ENCODE results near the gene TPM4. TPM values are rescaled to one million over a fixed set of nuclear protein-coding genes. Genes with fewer than 3 reads are reported as not detected.
A peak's percentile ranks its signal among the peaks of the same experiment; 100 is the strongest.

Gene TPM4
- polyA plus RNA-seq, 2 donors: 350 to 439 TPM

- H3K9me3 ChIP-seq (ENCODE audit: control insufficient read depth in 2 of 2, insufficient read depth in 1 of 2, low read depth in 1 of 2, low read length in 1 of 2): no peaks in the 10 kb centered on the region
- H3K27me3 ChIP-seq (ENCODE audit: control insufficient read depth in 1 of 2, insufficient read depth in 2 of 2, low read length in 2 of 2): no peaks in the 10 kb centered on the region
- whole genome bisulfite sequencing, 2 donors: 96 to 98% methylated on average over 3 of the region's 3 CpGs
- peaks cover 0 to 2% of the 10 kb centered on the region in 2 donors for H3K4me1 ChIP-seq (ENCODE audit: control insufficient read depth in 2 of 2, insufficient read depth in 2 of 2, low read length in 1 of 2)
- H3K27ac ChIP-seq (ENCODE audit: low read depth in 2 of 2, low read length in 1 of 2): no peak overlapping the region
- no peak overlapping the region for H3K4me3 ChIP-seq (ENCODE audit: low read depth in 1 of 2, low read length in 2 of 2)
- H3K36me3 ChIP-seq (ENCODE audit: control insufficient read depth in 2 of 2, insufficient read depth in 2 of 2, low read length in 1 of 2): peaks cover 22 to 53% of the 10 kb centered on the region in 2 donors
Measured at GRCh38 chr19:16131648-16132047, 55.4 kb downstream of the TPM4 start.

DNA sequence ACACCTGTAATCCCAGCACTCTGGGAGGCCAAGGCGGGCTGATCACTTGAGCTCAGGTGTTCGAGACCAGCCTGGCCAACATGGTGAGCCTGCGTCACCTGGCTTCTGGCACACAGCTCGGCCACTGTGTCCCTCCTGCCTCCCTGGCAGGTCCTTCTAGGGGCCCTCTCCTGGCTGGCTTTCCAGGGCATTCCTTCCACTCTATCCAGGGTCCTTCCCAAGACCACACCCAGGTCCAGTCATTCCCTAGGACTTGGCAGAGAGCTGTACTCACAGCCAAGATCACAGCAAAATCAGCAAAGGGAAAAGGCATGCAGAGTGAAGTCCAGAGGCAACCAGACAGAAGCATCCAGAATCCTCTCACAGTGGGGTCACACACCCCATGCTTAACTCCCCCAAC is 57.5 kb downstream of the TPM4 start:
- Histone ChIP-seq H3K36me3 (ENCODE audit: control insufficient read depth in 2 of 2, insufficient read depth in 2 of 2, low read length in 1 of 2) (peaks cover 11 to 38% of the 10 kb centered on the region in 2 donors), H3K4me1 (ENCODE audit: control insufficient read depth in 2 of 2, insufficient read depth in 2 of 2, low read length in 1 of 2) (peaks cover 0 to 2% of the 10 kb centered on the region in 2 donors)
- WGBS, 2 donors: 91 to 96% methylated on average over 4 of the region's 4 CpGs

GRCh38 chr19:16134510-16134909 is 58.2 kb downstream of the TPM4 start:
- no peaks in the 10 kb centered on the region for H3K27me3 ChIP-seq (ENCODE audit: control insufficient read depth in 1 of 2, insufficient read depth in 2 of 2, low read length in 2 of 2)
- no peak overlapping the region for H3K4me3 ChIP-seq (ENCODE audit: low read depth in 1 of 2, low read length in 2 of 2)
- H3K9me3 ChIP-seq (ENCODE audit: control insufficient read depth in 2 of 2, insufficient read depth in 1 of 2, low read depth in 1 of 2, low read length in 1 of 2): no peaks in the 10 kb centered on the region
- WGBS, 2 donors: 75 to 79% methylated on average over 7 of the region's 7 CpGs
- H3K36me3 ChIP-seq (ENCODE audit: control insufficient read depth in 2 of 2, insufficient read depth in 2 of 2, low read length in 1 of 2): peaks cover 11 to 31% of the 10 kb centered on the region in 2 donors
- H3K4me1 ChIP-seq (ENCODE audit: control insufficient read depth in 2 of 2, insufficient read depth in 2 of 2, low read length in 1 of 2): peaks cover 0 to 2% of the 10 kb centered on the region in 2 donors
- no peak overlapping the region for H3K27ac ChIP-seq (ENCODE audit: low read depth in 2 of 2, low read length in 1 of 2)

More for the DNA sequence above, 57.5 kb downstream of the TPM4 start:
- no peaks in the 10 kb centered on the region for H3K27me3 ChIP-seq (ENCODE audit: control insufficient read depth in 1 of 2, insufficient read depth in 2 of 2, low read length in 2 of 2)
- H3K27ac ChIP-seq (ENCODE audit: low read depth in 2 of 2, low read length in 1 of 2): no peak overlapping the region
- H3K9me3 ChIP-seq (ENCODE audit: control insufficient read depth in 2 of 2, insufficient read depth in 1 of 2, low read depth in 1 of 2, low read length in 1 of 2): no peaks in the 10 kb centered on the region
- H3K4me3 ChIP-seq (ENCODE audit: low read depth in 1 of 2, low read length in 2 of 2): no peak overlapping the region

DNA sequence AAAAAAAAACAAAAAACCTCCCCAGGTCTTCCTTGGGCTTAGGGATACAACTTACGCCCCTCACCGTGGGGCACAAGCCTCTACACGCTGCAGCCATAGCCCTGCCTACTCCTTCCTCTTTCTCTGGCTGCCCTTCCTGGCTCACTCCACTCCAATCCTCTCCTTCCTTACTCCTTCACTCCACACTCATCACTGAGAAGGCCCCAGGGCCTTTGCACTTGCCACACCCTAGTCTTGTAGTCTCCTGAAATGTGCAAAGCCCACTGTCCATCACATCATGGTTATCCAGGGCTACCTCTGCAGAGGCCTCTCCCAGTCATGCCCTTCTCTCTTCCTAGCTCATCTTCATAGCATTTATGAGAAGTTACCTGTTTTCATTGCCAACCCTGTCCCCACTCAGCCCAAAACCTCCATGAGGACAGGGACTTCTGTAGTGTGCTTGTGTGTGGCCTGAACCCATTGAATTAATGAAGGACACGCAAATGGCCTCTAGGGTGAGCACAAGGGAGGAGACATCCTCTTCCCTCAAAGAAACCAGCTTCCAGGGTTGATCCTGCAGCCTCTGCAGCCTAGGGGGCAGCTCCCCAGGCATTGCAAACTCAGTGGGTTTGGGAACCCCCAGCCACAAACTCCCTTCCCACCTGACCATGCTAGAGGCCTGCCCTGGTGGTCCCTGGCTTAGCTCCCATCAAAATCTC is 59.3 kb downstream of the TPM4 start:
- Histone ChIP-seq H3K4me3 (ENCODE audit: low read depth in 1 of 2, low read length in 2 of 2) (no peak overlapping the region), H3K4me1 (ENCODE audit: control insufficient read depth in 2 of 2, insufficient read depth in 2 of 2, low read length in 1 of 2) (peaks cover 0 to 2% of the 10 kb centered on the region in 2 donors), H3K36me3 (ENCODE audit: control insufficient read depth in 2 of 2, insufficient read depth in 2 of 2, low read length in 1 of 2) (peaks cover 11 to 23% of the 10 kb centered on the region in 2 donors), H3K27me3 (ENCODE audit: control insufficient read depth in 1 of 2, insufficient read depth in 2 of 2, low read length in 2 of 2) (no peaks in the 10 kb centered on the region), H3K27ac (ENCODE audit: low read depth in 2 of 2, low read length in 1 of 2) (no peak overlapping the region), H3K9me3 (ENCODE audit: control insufficient read depth in 2 of 2, insufficient read depth in 1 of 2, low read depth in 1 of 2, low read length in 1 of 2) (no peaks in the 10 kb centered on the region)
- WGBS, 2 donors: 88% methylated on average over 4 of the region's 4 CpGs

GRCh38 chr19:16136185-16136999 is 60.1 kb downstream of the TPM4 start:
- 51 to 56% methylated on average over 16 of the region's 16 CpGs for WGBS, 2 donors
- Histone ChIP-seq H3K4me1 (ENCODE audit: control insufficient read depth in 2 of 2, insufficient read depth in 2 of 2, low read length in 1 of 2) (peaks cover 0 to 2% of the 10 kb centered on the region in 2 donors), H3K36me3 (ENCODE audit: control insufficient read depth in 2 of 2, insufficient read depth in 2 of 2, low read length in 1 of 2) (peaks cover 11 to 22% of the 10 kb centered on the region in 2 donors), H3K9me3 (ENCODE audit: control insufficient read depth in 2 of 2, insufficient read depth in 1 of 2, low read depth in 1 of 2, low read length in 1 of 2) (no peaks in the 10 kb centered on the region), H3K27me3 (ENCODE audit: control insufficient read depth in 1 of 2, insufficient read depth in 2 of 2, low read length in 2 of 2) (no peaks in the 10 kb centered on the region), H3K27ac (ENCODE audit: low read depth in 2 of 2, low read length in 1 of 2) (no peak overlapping the region), H3K4me3 (ENCODE audit: low read depth in 1 of 2, low read length in 2 of 2) (no peak overlapping the region)

DNA sequence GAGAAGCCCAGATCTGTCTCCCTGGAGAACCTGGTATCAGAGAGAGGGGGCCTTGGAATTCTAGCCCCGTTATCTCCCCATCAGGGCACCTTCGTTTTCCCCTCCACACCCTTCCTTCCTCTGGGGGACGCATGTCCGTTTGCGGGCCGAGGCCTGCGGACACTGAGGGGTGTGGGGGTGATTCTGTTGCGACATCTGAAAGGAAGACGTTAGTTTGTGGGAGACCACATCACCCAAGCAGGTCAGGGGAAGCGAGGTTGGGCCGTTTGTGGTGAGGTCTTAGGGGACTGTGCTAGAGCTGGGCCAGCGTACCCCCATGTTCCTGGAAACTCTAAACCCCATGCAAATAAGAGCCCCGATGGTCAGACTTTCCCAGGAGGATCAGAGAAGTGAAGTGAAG is 63.5 kb downstream of the TPM4 start:
- Histone ChIP-seq H3K4me1 (ENCODE audit: control insufficient read depth in 2 of 2, insufficient read depth in 2 of 2, low read length in 1 of 2) (peaks cover 0 to 8% of the 10 kb centered on the region in 2 donors), H3K27me3 (ENCODE audit: control insufficient read depth in 1 of 2, insufficient read depth in 2 of 2, low read length in 2 of 2) (no peaks in the 10 kb centered on the region), H3K4me3 (ENCODE audit: low read depth in 1 of 2, low read length in 2 of 2) (no peak overlapping the region), H3K9me3 (ENCODE audit: control insufficient read depth in 2 of 2, insufficient read depth in 1 of 2, low read depth in 1 of 2, low read length in 1 of 2) (no peaks in the 10 kb centered on the region), H3K27ac (ENCODE audit: low read depth in 2 of 2, low read length in 1 of 2) (no peak overlapping the region), H3K36me3 (ENCODE audit: control insufficient read depth in 2 of 2, insufficient read depth in 2 of 2, low read length in 1 of 2) (no peaks in the 10 kb centered on the region)
- WGBS, 2 donors: 63 to 66% methylated on average over 13 of the region's 13 CpGs

DNA sequence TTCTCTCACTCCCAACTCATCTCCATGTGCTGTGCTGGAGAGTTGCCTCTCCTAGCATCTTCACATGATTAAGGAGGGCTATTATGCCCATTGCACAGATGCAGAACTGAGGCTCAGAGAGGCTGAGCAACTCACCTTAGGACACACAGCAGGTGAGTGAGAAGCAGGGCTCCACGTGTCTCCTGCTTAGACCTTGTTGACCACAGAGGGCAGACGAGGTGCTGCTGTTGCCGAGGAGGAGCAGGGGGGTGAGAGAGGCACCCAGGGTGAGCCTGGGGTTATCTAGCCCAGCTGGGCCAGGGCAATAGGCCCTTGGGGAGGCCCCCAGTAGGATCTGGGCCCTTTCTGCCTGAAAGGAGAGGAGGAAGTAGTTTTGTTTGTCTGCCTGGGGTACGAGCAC is 64.7 kb downstream of the TPM4 start:
- 61 to 65% methylated on average over 4 of the region's 4 CpGs for WGBS, 2 donors
- no peaks in the 10 kb centered on the region for H3K36me3 ChIP-seq (ENCODE audit: control insufficient read depth in 2 of 2, insufficient read depth in 2 of 2, low read length in 1 of 2)
- no peaks in the 10 kb centered on the region for H3K27me3 ChIP-seq (ENCODE audit: control insufficient read depth in 1 of 2, insufficient read depth in 2 of 2, low read length in 2 of 2)
- peaks cover 0 to 6% of the 10 kb centered on the region in 2 donors for H3K4me1 ChIP-seq (ENCODE audit: control insufficient read depth in 2 of 2, insufficient read depth in 2 of 2, low read length in 1 of 2)
- no peak overlapping the region for H3K4me3 ChIP-seq (ENCODE audit: low read depth in 1 of 2, low read length in 2 of 2)
- no peaks in the 10 kb centered on the region for H3K9me3 ChIP-seq (ENCODE audit: control insufficient read depth in 2 of 2, insufficient read depth in 1 of 2, low read depth in 1 of 2, low read length in 1 of 2)
- no peak overlapping the region for H3K27ac ChIP-seq (ENCODE audit: low read depth in 2 of 2, low read length in 1 of 2)

DNA sequence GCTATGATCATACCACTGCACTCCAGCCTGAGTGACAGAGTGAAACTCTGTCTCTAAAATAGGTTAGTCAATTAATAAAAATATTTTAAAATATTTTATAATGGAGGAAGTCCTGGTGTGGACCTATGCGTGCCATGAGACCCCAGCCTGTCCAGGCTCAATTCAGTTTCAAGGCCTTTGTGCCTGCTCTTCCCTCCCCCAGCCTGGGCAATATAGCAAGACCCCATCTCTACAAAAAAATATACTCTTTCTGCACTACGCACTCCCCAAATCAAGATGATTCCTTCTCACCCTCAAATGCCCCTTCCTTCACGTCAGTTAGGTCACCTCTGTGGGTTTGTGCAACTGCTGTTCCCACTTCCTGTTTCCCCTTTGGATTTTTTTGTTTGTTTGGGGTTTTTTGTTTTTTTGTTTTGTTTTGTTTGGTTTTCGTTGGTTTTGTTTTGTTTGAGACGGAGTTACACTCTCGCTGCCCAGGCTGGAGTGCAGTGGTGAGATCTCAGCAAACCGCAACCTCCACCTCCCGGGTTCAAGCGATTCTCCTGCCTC is 65.8 kb downstream of the TPM4 start:
- Histone ChIP-seq H3K27me3 (ENCODE audit: control insufficient read depth in 1 of 2, insufficient read depth in 2 of 2, low read length in 2 of 2) (no peaks in the 10 kb centered on the region), H3K4me1 (ENCODE audit: control insufficient read depth in 2 of 2, insufficient read depth in 2 of 2, low read length in 1 of 2) (peaks cover 0 to 6% of the 10 kb centered on the region in 2 donors), H3K36me3 (ENCODE audit: control insufficient read depth in 2 of 2, insufficient read depth in 2 of 2, low read length in 1 of 2) (no peaks in the 10 kb centered on the region), H3K27ac (ENCODE audit: low read depth in 2 of 2, low read length in 1 of 2) (no peak overlapping the region), H3K4me3 (ENCODE audit: low read depth in 1 of 2, low read length in 2 of 2) (no peak overlapping the region), H3K9me3 (ENCODE audit: control insufficient read depth in 2 of 2, insufficient read depth in 1 of 2, low read depth in 1 of 2, low read length in 1 of 2) (no peaks in the 10 kb centered on the region)
- 77 to 83% methylated on average over 9 of the region's 9 CpGs for WGBS, 2 donors

DNA sequence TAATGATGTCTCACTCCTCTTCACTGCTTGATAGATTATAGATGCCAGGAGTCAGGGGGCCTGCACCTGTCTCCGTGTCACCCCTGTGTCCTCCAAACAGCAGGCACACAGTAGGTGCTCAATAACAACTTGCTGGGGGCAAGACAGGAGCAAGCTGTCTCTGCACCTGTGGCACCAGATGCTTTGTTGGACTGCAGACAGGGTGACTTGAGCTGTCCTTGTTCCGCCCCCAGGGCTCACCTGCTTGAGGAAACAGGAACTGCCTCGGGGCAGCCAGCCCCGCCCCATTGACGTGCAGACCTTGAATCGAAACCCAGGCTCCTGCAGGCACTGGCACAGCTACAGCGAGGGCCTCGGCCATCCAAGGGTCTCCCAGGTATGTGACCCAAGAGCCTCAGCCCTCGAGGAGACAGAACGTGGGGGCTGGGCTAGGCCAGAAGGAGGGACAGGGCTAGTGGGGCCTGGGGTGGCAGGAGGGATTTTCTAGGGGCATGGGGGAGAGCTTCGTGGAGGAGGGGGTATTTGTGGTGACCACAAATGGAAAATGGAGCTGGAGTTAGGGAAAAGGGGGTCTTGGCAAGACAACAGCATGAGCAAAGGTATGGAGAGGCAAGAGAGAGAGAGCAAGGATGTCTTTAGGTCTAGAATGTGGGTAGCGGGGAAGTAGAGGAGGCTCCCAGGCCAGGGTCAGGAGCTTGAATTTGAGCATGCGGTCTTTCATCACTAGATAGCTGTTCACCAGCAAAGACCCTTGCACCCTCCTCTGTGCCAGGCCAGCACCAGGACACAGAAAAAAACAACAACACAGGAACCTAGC is 67.3 kb downstream of the TPM4 start, which contains the start of gene HSH2D:
Gene HSH2D, plus strand, starts transcription at position 287 of the 817 bp plus-strand sequence. CDS start 5,066 bp downstream, outside the sequence.
- H3K4me3 ChIP-seq (ENCODE audit: low read depth in 1 of 2, low read length in 2 of 2): peak within 1 kb of the TSS in 1 of 2 donors; percentile 26
- peak within 1 kb of the TSS in 1 of 2 donors; percentile 63 for H3K27ac ChIP-seq (ENCODE audit: low read depth in 2 of 2, low read length in 1 of 2)
- H3K4me1 ChIP-seq (ENCODE audit: control insufficient read depth in 2 of 2, insufficient read depth in 2 of 2, low read length in 1 of 2): peaks cover 0 to 7% of the 10 kb centered on the region in 2 donors
- H3K27me3 ChIP-seq (ENCODE audit: control insufficient read depth in 1 of 2, insufficient read depth in 2 of 2, low read length in 2 of 2): no peaks in the 10 kb centered on the region
- no peaks in the 10 kb centered on the region for H3K36me3 ChIP-seq (ENCODE audit: control insufficient read depth in 2 of 2, insufficient read depth in 2 of 2, low read length in 1 of 2)
- WGBS, 2 donors: 23 to 34% methylated on average over 13 of the region's 13 CpGs
- H3K9me3 ChIP-seq (ENCODE audit: control insufficient read depth in 2 of 2, insufficient read depth in 1 of 2, low read depth in 1 of 2, low read length in 1 of 2): no peaks in the 10 kb centered on the region

Data from esophagus (tissue), 2 donors.